ENCODE data around the gene NINJ1.

The NINJ1 gene

DNA sequence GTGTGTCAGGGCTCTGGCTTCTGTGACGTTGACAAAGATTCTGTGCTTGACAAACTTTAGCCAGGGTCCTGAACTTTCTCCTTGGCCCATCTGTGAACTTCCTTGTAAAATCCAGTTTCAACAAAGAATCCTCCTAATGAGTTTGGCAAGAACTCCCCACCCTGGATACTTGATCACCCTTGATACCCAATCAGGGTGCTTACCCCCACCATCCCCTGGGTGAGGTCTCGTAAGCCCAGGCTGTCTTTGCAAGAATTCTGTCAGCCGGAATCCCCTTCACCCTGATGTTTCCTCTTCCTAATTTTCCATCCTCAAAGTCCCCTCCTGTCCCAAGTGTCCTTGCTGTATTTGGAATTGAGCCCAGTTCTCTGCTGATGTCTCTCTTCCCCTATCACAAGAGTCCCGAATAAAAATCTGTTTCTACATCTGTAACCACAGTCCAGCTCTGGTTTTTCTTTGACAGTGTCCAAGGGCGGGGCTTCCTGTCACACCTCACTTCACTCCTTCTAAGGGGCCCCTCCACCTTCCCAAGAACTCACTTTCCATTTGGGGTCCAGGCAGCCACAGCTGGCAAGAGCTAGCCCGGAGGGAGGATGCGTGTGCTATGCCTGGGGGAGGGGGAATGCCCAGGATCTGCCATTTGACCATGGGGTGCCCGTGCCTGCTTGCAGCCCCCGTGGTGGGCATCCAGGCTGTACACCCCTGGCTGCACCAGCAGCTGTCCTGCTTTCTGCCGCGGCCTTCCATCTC, 40.7 kb downstream of the NINJ1 start:
- Histone ChIP-seq H3K4me1 (ENCODE audit: control insufficient read depth, insufficient read depth, low read length) (peaks cover 3% of the 10 kb centered on the region), H3K9me3 (ENCODE audit: control insufficient read depth, insufficient read depth, low read length) (no peaks in the 10 kb centered on the region)

DNA sequence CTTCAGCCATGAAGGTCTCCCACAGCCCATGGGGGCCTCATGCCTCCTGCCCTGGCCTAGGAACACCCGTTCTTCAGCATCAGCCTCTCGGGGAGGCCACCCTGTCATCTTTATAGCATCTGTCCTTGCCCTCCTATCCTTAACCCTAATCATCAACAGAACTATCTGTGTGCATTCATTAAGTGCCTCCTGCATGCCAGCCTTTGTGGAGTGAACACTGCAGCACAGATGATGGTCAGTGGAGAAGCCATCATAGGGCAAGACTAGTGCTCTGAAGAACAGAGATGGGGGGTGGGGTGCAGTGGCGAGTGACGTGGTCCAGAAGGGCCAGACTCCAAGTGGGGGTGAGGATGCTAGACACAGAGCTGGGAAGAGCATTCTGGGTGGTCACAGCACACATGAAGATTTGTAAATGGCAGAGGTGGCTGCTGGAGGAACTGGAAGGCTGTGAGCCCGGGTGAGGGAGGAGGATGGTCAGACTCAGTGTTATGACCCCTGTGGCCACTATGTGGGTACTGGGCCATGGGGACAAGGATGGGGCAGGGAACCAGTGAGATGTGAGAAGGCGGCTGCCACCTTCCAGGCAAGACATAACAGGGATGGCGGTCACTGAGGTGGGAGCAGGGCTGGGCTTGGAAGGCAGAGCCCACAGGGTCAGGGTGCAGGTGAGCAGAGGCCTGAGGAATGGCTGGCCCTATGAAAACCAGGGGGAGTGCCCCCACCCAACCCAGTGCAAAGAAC, 41.6 kb downstream of the NINJ1 start:
- Histone ChIP-seq H3K4me1 (ENCODE audit: control insufficient read depth, insufficient read depth, low read length) (peaks cover 3% of the 10 kb centered on the region), H3K9me3 (ENCODE audit: control insufficient read depth, insufficient read depth, low read length) (no peaks in the 10 kb centered on the region), H3K36me3 (ENCODE audit: control insufficient read depth, insufficient read depth, low read length) (no peaks in the 10 kb centered on the region), H3K4me3 (ENCODE audit: low read depth, low read length) (no peak overlapping the region), H3K27me3 (ENCODE audit: control insufficient read depth, insufficient read depth, low read length) (peaks cover 6% of the 10 kb centered on the region), H3K9ac (ENCODE audit: low read depth, low read length) (no peak overlapping the region)

More for the DNA sequence above, 40.7 kb downstream of the NINJ1 start:
- no peak overlapping the region for H3K4me3 ChIP-seq (ENCODE audit: low read depth, low read length)
- H3K36me3 ChIP-seq (ENCODE audit: control insufficient read depth, insufficient read depth, low read length) = no peaks in the 10 kb centered on the region
- H3K27me3 ChIP-seq (ENCODE audit: control insufficient read depth, insufficient read depth, low read length) = peaks cover 6% of the 10 kb centered on the region
- H3K9ac ChIP-seq (ENCODE audit: low read depth, low read length) = no peak overlapping the region

DNA sequence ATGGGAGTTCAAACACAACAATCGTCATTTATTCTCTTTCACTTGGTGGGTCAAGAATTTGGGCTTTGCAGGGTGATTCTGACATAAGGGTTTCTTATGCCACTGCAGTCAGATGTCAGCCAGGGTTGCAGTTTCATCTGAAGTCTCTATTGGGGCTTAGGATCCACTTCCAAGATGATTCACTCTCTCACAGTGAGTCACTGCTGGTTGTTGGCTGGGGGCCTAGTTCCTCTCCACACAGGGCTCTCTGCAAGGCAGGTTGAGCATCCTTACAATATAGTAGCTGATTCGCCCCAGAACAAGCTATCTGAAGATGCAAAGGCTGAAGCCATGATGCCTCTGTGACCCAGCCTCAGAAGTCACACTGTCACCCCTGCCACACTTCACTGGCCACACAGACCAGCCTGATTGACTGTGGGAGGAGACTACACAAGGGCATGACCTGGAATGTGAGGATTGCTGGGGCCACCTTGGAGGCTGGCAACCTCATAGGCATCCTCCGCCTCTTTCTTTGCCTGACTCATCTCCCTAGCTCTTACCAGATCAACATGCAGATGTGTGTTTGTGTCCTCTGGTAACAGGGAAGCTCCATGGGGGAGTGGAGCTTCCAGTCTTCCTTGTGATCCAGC, 42.5 kb downstream of the NINJ1 start:
- H3K36me3 ChIP-seq (ENCODE audit: control insufficient read depth, insufficient read depth, low read length) = no peaks in the 10 kb centered on the region
- no peak overlapping the region for H3K4me3 ChIP-seq (ENCODE audit: low read depth, low read length)
- no peaks in the 10 kb centered on the region for H3K4me1 ChIP-seq (ENCODE audit: control insufficient read depth, insufficient read depth, low read length)
- no peaks in the 10 kb centered on the region for H3K9me3 ChIP-seq (ENCODE audit: control insufficient read depth, insufficient read depth, low read length)
- H3K27me3 ChIP-seq (ENCODE audit: control insufficient read depth, insufficient read depth, low read length) = no peaks in the 10 kb centered on the region
- no peak overlapping the region for H3K9ac ChIP-seq (ENCODE audit: low read depth, low read length)

DNA sequence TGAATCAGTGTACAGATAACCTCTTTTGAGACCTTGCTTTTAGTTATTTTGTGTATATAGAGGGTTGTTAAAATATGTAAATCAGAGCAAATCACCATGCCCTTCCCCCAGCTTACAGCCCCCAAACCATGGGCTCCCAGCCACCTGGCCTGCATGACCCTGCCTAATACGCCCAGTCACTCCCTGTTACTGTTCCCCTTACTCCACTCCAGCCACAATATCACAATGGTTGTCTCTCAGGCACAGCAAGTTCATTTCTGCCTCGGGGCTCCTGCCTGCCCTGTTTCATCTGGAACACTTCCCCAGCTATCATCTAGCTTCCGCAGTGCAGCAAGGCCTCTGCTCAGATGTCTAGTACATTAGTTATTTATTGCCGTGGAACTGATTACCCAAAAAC, 43.0 kb downstream of the NINJ1 start:
- Histone ChIP-seq H3K36me3 (ENCODE audit: control insufficient read depth, insufficient read depth, low read length) (no peaks in the 10 kb centered on the region), H3K9ac (ENCODE audit: low read depth, low read length) (no peak overlapping the region), H3K4me3 (ENCODE audit: low read depth, low read length) (no peak overlapping the region), H3K4me1 (ENCODE audit: control insufficient read depth, insufficient read depth, low read length) (no peaks in the 10 kb centered on the region), H3K27me3 (ENCODE audit: control insufficient read depth, insufficient read depth, low read length) (no peaks in the 10 kb centered on the region), H3K9me3 (ENCODE audit: control insufficient read depth, insufficient read depth, low read length) (no peaks in the 10 kb centered on the region)

DNA sequence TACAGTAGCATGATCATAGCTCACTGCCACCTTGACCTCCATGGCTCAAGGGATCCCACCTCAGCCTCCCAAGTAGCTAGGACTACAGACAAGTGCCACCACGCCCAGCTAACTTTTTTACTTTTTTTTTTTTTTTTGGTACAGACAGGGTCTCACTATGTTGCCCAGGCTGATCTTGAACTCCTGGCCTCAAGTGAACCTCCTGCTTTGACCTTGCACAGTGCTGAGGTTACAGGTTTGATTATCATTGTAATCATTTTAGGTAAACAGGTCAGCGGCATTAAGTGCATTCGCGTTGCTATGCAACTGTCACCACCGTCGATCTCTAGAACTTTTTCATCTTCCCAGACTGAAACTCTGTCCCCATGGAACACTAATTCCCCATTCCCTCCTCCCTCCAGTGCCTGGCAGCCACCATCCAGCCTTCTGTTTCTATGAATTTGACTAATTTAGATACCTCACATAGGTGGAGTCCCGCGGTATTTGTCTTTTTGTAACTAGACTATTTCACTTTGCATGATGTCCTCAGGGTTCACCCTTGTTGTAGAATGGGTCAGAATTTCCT, 43.9 kb downstream of the NINJ1 start:
- no peaks in the 10 kb centered on the region for H3K36me3 ChIP-seq (ENCODE audit: control insufficient read depth, insufficient read depth, low read length)
- H3K4me1 ChIP-seq (ENCODE audit: control insufficient read depth, insufficient read depth, low read length) = no peaks in the 10 kb centered on the region
- no peaks in the 10 kb centered on the region for H3K27me3 ChIP-seq (ENCODE audit: control insufficient read depth, insufficient read depth, low read length)
- H3K9ac ChIP-seq (ENCODE audit: low read depth, low read length) = no peak overlapping the region
- no peak overlapping the region for H3K4me3 ChIP-seq (ENCODE audit: low read depth, low read length)
- H3K9me3 ChIP-seq (ENCODE audit: control insufficient read depth, insufficient read depth, low read length) = no peaks in the 10 kb centered on the region

DNA sequence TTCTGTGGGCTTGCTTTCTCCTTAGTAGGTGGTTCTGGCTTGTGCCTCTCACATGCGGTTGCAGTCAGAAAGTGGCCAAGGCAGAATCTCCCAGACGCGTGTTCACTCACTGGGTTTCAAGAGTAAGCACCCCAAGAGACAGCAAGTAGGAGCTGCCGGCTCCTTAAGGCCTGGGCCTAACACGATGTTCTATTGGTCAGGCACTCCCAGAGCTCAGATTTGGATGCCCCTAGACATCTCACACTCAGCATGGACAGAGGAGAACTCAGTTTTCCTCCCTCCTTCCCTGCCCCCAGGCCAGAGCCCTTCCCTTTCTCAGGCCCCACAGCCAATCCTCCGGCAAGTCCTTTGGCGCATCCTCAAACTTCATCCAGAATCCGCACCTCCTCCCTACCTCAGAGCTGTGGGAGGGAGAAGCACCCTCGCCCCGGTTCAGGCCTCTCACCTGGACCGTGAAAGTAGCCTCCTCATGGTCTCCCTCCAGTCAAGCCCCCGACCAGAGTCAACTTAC, 44.5 kb downstream of the NINJ1 start:
- H3K9ac ChIP-seq (ENCODE audit: low read depth, low read length) = no peak overlapping the region
- H3K4me3 ChIP-seq (ENCODE audit: low read depth, low read length) = no peak overlapping the region
- H3K4me1 ChIP-seq (ENCODE audit: control insufficient read depth, insufficient read depth, low read length) = no peaks in the 10 kb centered on the region
- no peaks in the 10 kb centered on the region for H3K36me3 ChIP-seq (ENCODE audit: control insufficient read depth, insufficient read depth, low read length)
- no peaks in the 10 kb centered on the region for H3K27me3 ChIP-seq (ENCODE audit: control insufficient read depth, insufficient read depth, low read length)
- H3K9me3 ChIP-seq (ENCODE audit: control insufficient read depth, insufficient read depth, low read length) = no peaks in the 10 kb centered on the region

DNA sequence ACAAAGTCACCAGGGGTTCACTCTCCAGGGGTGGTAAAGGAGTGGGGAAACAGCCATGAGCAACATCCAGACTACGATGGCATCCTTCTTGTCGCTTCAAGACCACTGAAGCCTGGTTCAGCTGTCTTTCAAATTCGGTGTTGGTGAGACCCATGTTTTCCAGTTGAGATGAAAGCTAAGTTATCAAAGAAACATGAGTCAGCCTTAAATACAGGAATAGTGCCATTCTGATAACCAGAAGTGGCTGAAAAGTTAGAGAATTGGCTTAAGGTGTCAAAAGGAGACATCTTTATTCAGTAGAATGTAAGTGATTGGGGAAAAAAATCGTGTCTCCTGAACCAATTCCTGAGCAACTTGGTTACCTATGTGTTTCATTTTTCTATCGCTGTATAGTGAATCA, 45.0 kb downstream of the NINJ1 start:
- Histone ChIP-seq H3K27me3 (ENCODE audit: control insufficient read depth, insufficient read depth, low read length) (no peaks in the 10 kb centered on the region), H3K9me3 (ENCODE audit: control insufficient read depth, insufficient read depth, low read length) (no peaks in the 10 kb centered on the region), H3K36me3 (ENCODE audit: control insufficient read depth, insufficient read depth, low read length) (no peaks in the 10 kb centered on the region), H3K4me3 (ENCODE audit: low read depth, low read length) (no peak overlapping the region), H3K9ac (ENCODE audit: low read depth, low read length) (no peak overlapping the region), H3K4me1 (ENCODE audit: control insufficient read depth, insufficient read depth, low read length) (no peaks in the 10 kb centered on the region)

DNA sequence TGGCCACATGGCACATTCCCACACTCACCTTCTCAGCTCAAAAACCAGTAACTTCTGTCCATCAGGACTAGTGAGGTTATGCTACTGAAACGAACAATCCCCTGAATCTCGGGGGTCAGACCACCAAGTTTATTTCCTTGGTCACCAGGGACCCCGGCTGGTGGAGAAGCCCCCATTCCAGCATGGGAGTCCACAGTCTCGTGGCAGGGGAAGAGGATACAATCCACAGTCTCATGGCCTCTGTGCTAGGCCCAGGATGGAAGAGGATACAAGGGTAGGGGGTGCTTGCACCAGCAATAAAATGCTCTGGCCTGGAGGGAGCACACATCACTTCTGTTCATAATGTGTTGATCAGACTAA, 45.4 kb downstream of the NINJ1 start:
- Histone ChIP-seq H3K36me3 (ENCODE audit: control insufficient read depth, insufficient read depth, low read length) (no peaks in the 10 kb centered on the region), H3K4me1 (ENCODE audit: control insufficient read depth, insufficient read depth, low read length) (no peaks in the 10 kb centered on the region), H3K27me3 (ENCODE audit: control insufficient read depth, insufficient read depth, low read length) (no peaks in the 10 kb centered on the region), H3K9ac (ENCODE audit: low read depth, low read length) (no peak overlapping the region), H3K4me3 (ENCODE audit: low read depth, low read length) (no peak overlapping the region), H3K9me3 (ENCODE audit: control insufficient read depth, insufficient read depth, low read length) (no peaks in the 10 kb centered on the region)

DNA sequence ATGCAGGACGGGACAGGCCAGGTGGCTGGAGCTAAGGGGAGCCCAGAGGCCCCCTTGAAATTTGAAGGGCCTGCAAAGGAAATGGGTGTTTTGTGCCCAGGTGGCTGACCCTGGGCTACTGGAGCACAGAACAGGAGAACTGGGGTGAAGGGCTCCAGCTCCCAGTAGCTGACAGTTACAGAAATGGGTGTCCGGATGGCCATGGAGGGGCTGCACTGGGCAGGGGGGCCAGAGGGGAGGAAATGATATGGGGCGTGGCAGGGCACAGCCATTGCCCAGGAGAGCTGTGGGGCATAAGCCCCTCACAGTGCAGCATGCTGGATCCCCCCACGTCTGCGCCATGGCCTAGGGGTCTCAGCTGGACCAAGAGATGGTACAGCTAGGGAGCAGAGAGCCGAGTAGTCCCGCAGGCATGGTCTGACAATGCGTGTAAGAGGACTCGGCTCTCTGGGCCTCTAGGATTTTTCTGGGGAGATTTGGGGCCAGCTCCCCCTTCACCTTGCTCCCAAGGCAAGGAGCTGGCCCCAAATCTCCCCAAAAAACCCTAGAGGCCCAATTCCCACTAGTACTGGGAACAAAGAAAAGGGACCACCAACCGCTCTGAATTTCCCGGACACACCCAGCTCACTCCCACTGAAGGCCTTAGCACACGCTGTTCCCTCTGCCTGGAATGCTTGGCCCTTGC, 45.9 kb downstream of the NINJ1 start:
- no peaks in the 10 kb centered on the region for H3K9me3 ChIP-seq (ENCODE audit: control insufficient read depth, insufficient read depth, low read length)
- H3K27me3 ChIP-seq (ENCODE audit: control insufficient read depth, insufficient read depth, low read length) = no peaks in the 10 kb centered on the region
- H3K4me1 ChIP-seq (ENCODE audit: control insufficient read depth, insufficient read depth, low read length) = no peaks in the 10 kb centered on the region
- no peak overlapping the region for H3K4me3 ChIP-seq (ENCODE audit: low read depth, low read length)
- H3K36me3 ChIP-seq (ENCODE audit: control insufficient read depth, insufficient read depth, low read length) = no peaks in the 10 kb centered on the region
- H3K9ac ChIP-seq (ENCODE audit: low read depth, low read length) = no peak overlapping the region

DNA sequence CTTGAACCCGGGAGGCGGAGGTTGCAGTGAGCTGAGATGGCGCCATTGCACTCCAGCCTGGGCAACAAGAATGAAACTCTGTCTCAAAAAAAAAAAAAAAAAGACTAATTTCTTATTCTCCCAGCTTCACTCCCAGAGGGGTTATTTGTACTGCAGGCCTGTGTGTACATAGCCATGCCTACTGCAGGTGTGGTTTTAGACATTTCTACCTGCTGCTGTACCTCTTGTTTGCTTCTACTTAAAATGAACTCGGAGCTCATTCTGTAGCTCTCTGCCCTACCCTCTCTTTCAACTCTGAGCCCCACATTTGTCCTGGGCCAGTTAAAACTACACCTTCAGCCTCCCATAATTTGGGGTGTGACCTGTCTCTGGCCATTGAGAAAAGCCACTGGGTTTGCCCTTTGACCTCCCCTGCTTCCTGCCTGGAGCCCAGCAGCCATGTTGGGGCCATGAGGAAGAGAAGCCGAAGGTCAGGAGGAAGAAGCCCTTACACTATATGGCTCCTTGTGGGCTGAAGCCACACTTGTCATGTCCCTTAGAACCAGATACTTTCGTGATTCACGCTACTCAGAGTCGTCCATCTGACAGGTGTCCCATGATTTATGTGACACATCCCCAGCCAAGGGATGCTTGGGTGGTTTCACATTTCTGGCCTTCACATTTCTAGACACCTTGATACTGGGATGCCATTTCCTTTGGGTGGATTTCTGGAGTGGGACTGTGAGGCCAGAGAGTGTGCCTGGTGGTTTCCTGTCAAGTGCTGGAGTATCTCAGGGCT, 47.4 kb downstream of the NINJ1 start:
- no peak overlapping the region for H3K9ac ChIP-seq (ENCODE audit: low read depth, low read length)
- no peaks in the 10 kb centered on the region for H3K36me3 ChIP-seq (ENCODE audit: control insufficient read depth, insufficient read depth, low read length)
- H3K9me3 ChIP-seq (ENCODE audit: control insufficient read depth, insufficient read depth, low read length) = no peaks in the 10 kb centered on the region
- no peaks in the 10 kb centered on the region for H3K27me3 ChIP-seq (ENCODE audit: control insufficient read depth, insufficient read depth, low read length)
- no peaks in the 10 kb centered on the region for H3K4me1 ChIP-seq (ENCODE audit: control insufficient read depth, insufficient read depth, low read length)
- H3K4me3 ChIP-seq (ENCODE audit: low read depth, low read length) = no peak overlapping the region

DNA sequence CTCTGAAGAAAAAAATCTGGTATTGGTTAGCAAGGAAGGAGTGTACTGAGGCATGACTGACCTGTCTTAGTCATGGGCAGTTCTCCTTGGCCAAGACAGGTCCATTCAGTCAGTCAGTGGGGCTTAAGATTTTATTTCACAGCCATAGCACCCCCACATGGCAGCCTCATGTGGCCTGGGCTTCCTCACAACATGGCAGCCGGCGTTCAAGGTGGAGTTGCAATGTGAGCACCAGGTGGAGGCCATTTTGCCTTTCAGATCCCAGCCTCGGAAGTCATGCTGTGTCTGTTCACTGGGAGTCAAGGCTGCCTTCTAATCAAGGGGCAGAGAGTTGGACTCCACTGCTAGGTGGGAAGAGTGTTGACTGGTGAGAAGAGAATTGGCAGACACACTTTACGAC, 48.4 kb downstream of the NINJ1 start:
- H3K27me3 ChIP-seq (ENCODE audit: control insufficient read depth, insufficient read depth, low read length) = no peaks in the 10 kb centered on the region
- H3K4me3 ChIP-seq (ENCODE audit: low read depth, low read length) = no peak overlapping the region
- no peak overlapping the region for H3K9ac ChIP-seq (ENCODE audit: low read depth, low read length)
- no peaks in the 10 kb centered on the region for H3K36me3 ChIP-seq (ENCODE audit: control insufficient read depth, insufficient read depth, low read length)
- no peaks in the 10 kb centered on the region for H3K4me1 ChIP-seq (ENCODE audit: control insufficient read depth, insufficient read depth, low read length)
- H3K9me3 ChIP-seq (ENCODE audit: control insufficient read depth, insufficient read depth, low read length) = no peaks in the 10 kb centered on the region
